Left kidney (tissue), 8 donors: ENCODE data around the gene MPC1L. TPM values are rescaled to one million over a fixed set of nuclear protein-coding genes. Genes with fewer than 3 reads are reported as not detected.
A peak's percentile ranks its signal among the peaks of the same experiment; 100 is the strongest.
"Not testable (repeated sequence)": the region's sequence is repeated elsewhere in the genome, so short reads cannot be mapped to it uniquely, and the experiment has no call there.

Source experiments
- DNase-seq: peaks from one replicate; pipeline ENCODE4 v3.0.0-alpha.2; 2013
- long read RNA-seq, 8 donors: transcript quantifications; one replicate each; lab custom pipeline, GENCODE V29; 2026
- polyA plus RNA-seq: library from polyadenylated mRNA; unstranded; fragments of 120-200 nt; gene quantifications from one replicate; pipeline ENCODE4 v1.2.1, GENCODE V29; 2013; ENCODE audit not compliant: insufficient read length

MPC1L gene
- polyA plus RNA-seq, result not detected
- long read RNA-seq, donor 1, result 0 reads
- long read RNA-seq, donor 2, result 0 reads
- long read RNA-seq, donor 3, result 0 reads
- long read RNA-seq, donor 4, result 0 reads
- long read RNA-seq, donor 5, result 0 reads
- long read RNA-seq, donor 6, result 0 reads
- long read RNA-seq, donor 7, result 0 reads
- long read RNA-seq, donor 8, result 0 reads

GRCh38 chrX:40623139-40623536, at the start of gene MPC1L:
Gene MPC1L (plus strand): TSS chrX:40623428. CDS start chrX:40623566, 138 bp downstream.
- no peak for DNase-seq

- DNase-seq, result no peak
Measured at GRCh38 chrX:40573763-40574162, 49.5 kb upstream of the MPC1L start.

GRCh38 chrX:40575411-40575810, 47.8 kb upstream of the MPC1L start:
- DNase-seq, result not testable (repeated sequence)

- DNase-seq, result no peak
Measured at GRCh38 chrX:40576291-40576690, 46.9 kb upstream of the MPC1L start.

- DNase-seq, result no peak
Measured at GRCh38 chrX:40578039-40578695, 45.1 kb upstream of the MPC1L start.

GRCh38 chrX:40579141-40579540, 44.1 kb upstream of the MPC1L start:
- no peak for DNase-seq

- DNase-seq, result no peak
Measured at GRCh38 chrX:40579900-40580536, 43.2 kb upstream of the MPC1L start.

- peak; percentile 92 for DNase-seq
Measured at GRCh38 chrX:40580537-40581335, 42.5 kb upstream of the MPC1L start, which contains the start of gene ATP6AP2. Gene ATP6AP2 (plus strand): TSS chrX:40580970. CDS start chrX:40581066, 96 bp downstream.

GRCh38 chrX:40581336-40581920, 41.8 kb upstream of the MPC1L start:
- no peak for DNase-seq

- DNase-seq, result not testable (repeated sequence)
Measured at GRCh38 chrX:40582178-40582577, 41.0 kb upstream of the MPC1L start.

- DNase-seq, result no peak
Measured at GRCh38 chrX:40582811-40583210, 40.4 kb upstream of the MPC1L start.

GRCh38 chrX:40587623-40588022, 35.6 kb upstream of the MPC1L start:
- DNase-seq, result not testable (repeated sequence)

- DNase-seq, result not testable (repeated sequence)
Measured at GRCh38 chrX:40589616-40590321, 33.5 kb upstream of the MPC1L start.

GRCh38 chrX:40603446-40603845, 19.8 kb upstream of the MPC1L start:
- DNase-seq, result no peak

- DNase-seq, result no peak
Measured at GRCh38 chrX:40607381-40607780, 15.8 kb upstream of the MPC1L start.

GRCh38 chrX:40612511-40612910, 10.7 kb upstream of the MPC1L start:
- no peak for DNase-seq

GRCh38 chrX:40615976-40616375, 7.3 kb upstream of the MPC1L start:
- no peak for DNase-seq

GRCh38 chrX:40617566-40617965, 5.7 kb upstream of the MPC1L start:
- DNase-seq, result no peak

- DNase-seq, result no peak
Measured at GRCh38 chrX:40622479-40623138, 619 bp upstream of the MPC1L start.

- no peak for DNase-seq
Measured at GRCh38 chrX:40623665-40624064, 437 bp downstream of the MPC1L start.

GRCh38 chrX:40625294-40625693, 2.1 kb downstream of the MPC1L start:
- no peak for DNase-seq
